ENCODE data around the gene MYOCD.

Gene MYOCD

DNA sequence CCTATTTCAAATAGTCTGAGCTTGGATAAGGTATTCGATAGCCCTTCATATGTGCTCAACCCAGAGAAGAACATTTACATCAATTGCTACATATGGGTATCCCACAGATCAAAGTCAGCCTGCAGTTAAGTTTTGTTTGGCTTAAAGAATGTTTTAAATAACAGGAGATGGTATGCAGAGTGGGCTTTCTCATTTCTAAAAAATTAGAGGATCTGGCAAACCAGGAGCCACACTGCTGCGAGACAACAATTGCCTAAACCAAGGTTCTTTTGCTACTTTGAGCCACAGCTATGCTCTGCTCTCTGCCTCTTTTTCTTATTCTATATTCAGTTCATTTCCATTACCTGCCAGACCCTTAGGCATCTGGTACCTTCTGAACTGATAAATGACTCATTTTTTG, 93.4 kb downstream of the MYOCD start:
- no peak for DNase-seq (ENCODE audit: low read depth, low spot score)

- no peak for DNase-seq (ENCODE audit: low read depth, low spot score)
Observed at GRCh38 chr17:12765548-12765947, 99.9 kb downstream of the MYOCD start.

GRCh38 chr17:12768255-12768654, 102.6 kb downstream of the MYOCD start:
- DNase-seq (ENCODE audit: low read depth, low spot score): no peak

GRCh38 chr17:12769981-12770380, 104.3 kb downstream of the MYOCD start:
- no peak for DNase-seq (ENCODE audit: low read depth, low spot score)

- DNase-seq (ENCODE audit: low read depth, low spot score): no peak
Observed at GRCh38 chr17:12773153-12773552, 107.5 kb downstream of the MYOCD start.

DNA sequence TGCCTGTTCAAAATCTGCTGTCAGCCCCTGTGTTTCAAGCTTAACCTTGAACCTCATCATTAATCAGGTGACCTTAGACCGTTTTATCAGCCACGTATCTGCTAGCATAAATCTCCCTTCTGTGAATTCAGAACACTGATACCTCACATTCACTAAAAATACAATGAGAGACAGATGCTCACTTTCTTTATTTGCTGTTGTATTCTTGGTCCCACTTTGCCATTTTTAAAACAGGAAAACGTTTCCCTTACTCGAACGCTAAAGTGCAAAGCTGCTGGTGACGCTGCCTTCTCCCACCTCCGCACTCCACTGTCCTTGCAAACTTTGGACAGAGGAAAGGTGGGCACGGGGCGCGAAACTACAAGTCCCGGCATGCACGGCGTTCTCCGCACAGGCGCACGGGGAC, 123.4 kb downstream of the MYOCD start:
- no peak for DNase-seq (ENCODE audit: low read depth, low spot score)

- no peak for DNase-seq (ENCODE audit: low read depth, low spot score)
Observed at GRCh38 chr17:12789481-12790248, 124.0 kb downstream of the MYOCD start, which contains the start of gene ARHGAP44. TSS of gene ARHGAP44 (plus strand) at chr17:12789498. CDS start at chr17:12789839, 341 bp downstream.

- no peak for DNase-seq (ENCODE audit: low read depth, low spot score)
Observed at GRCh38 chr17:12790249-12791106, 124.8 kb downstream of the MYOCD start.

DNA sequence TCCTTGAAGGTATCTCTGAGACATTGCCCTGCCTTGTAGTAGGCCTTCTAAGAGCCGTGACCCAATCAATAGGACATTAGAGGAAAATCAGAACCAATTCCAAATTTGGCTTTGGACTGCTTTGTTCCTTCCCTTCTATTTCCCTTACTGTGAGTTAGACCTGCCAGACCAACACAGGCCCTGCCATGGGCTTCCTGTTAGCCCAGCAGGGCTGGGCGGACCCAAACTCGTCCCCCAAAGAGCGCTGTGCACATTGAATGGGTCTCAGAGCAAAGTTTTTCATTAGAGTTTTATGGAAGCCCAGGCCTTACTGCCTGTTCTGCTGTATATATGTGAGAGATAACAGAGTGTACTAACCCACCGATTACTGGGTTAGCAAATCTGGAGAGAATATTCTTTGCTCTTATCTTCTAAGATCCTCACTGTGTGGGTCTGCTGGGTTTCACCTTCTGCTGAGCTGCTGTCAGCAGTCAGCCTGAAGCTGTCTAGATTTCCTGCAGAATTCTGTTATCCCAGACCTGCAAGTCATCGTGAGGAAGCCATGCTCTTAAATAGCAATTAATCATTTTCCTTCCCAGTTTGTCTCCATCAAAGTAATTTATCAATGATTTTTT, 129.3 kb downstream of the MYOCD start:
- no peak for DNase-seq (ENCODE audit: low read depth, low spot score)

- DNase-seq (ENCODE audit: low read depth, low spot score): no peak
Observed at GRCh38 chr17:12800855-12801365, 135.2 kb downstream of the MYOCD start.

- DNase-seq (ENCODE audit: low read depth, low spot score): no peak
Observed at GRCh38 chr17:12806630-12807029, 140.9 kb downstream of the MYOCD start.

DNA sequence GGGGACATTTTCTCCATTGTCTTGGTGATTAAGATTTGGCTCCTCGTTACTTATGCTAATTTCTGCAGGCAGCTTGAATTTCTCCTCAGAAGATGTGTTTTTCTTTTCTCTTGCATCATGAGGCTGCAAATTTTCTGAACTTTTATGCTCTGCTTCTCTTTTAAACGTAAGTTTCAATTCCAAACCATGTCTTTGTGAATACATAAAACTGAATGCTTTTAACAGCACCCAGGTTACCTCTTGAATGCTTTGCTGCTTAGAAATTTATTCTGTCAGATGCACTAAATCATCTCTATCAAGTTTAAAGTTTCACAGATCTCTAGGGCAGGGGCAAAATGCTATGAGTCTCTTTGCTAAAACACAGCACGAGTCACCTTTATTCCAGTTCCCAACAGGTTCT, 143.0 kb downstream of the MYOCD start:
- no peak for DNase-seq (ENCODE audit: low read depth, low spot score)

GRCh38 chr17:12812877-12813276, 147.2 kb downstream of the MYOCD start:
- no peak for DNase-seq (ENCODE audit: low read depth, low spot score)

- no peak for DNase-seq (ENCODE audit: low read depth, low spot score)
Observed at GRCh38 chr17:12813664-12814063, 148.0 kb downstream of the MYOCD start.

GRCh38 chr17:12814718-12815117, 149.0 kb downstream of the MYOCD start:
- DNase-seq (ENCODE audit: low read depth, low spot score): no peak

- DNase-seq (ENCODE audit: low read depth, low spot score): no peak
Observed at GRCh38 chr17:12815642-12816141, 150.0 kb downstream of the MYOCD start.

All from brain pericyte (primary cell).